ENCODE data around the gene DLK2.
"Not testable (repeated sequence)": the region's sequence is repeated elsewhere in the genome, so short reads cannot be mapped to it uniquely, and the experiment has no call there.

DLK2 gene

GRCh38 chr6:43416935-43417334 lies 38.4 kb downstream of the DLK2 start:
- H3K27me3 ChIP-seq (ENCODE audit: control insufficient read depth, insufficient read depth, low read length), result peaks cover 9% of the 10 kb centered on the region
- H3K4me1 ChIP-seq (ENCODE audit: control insufficient read depth, low read depth, low read length), result no peaks in the 10 kb centered on the region
- H3K4me3 ChIP-seq (ENCODE audit: low read length), result no peak overlapping the region
- no peak overlapping the region for H3K9ac ChIP-seq (ENCODE audit: low read length)
- no peak overlapping the region for H3K27ac ChIP-seq (ENCODE audit: low read length)
- H3K9me3 ChIP-seq (ENCODE audit: control insufficient read depth, low read depth, low read length), result no peaks in the 10 kb centered on the region
- H3K36me3 ChIP-seq (ENCODE audit: control insufficient read depth, low read depth, low read length), result no peaks in the 10 kb centered on the region

- not testable (repeated sequence) for H3K4me3 ChIP-seq (ENCODE audit: low read length); H3K36me3 ChIP-seq (ENCODE audit: control insufficient read depth, low read depth, low read length); H3K4me1 ChIP-seq (ENCODE audit: control insufficient read depth, low read depth, low read length); H3K27ac ChIP-seq (ENCODE audit: low read length); H3K27me3 ChIP-seq (ENCODE audit: control insufficient read depth, insufficient read depth, low read length); H3K9me3 ChIP-seq (ENCODE audit: control insufficient read depth, low read depth, low read length); H3K9ac ChIP-seq (ENCODE audit: low read length)
Observed at GRCh38 chr6:43415275-43415674, 40.1 kb downstream of the DLK2 start.

- Histone ChIP-seq H3K9me3 (ENCODE audit: control insufficient read depth, low read depth, low read length) (no peaks in the 10 kb centered on the region), H3K9ac (ENCODE audit: low read length) (no peak overlapping the region), H3K36me3 (ENCODE audit: control insufficient read depth, low read depth, low read length) (no peaks in the 10 kb centered on the region), H3K4me1 (ENCODE audit: control insufficient read depth, low read depth, low read length) (no peaks in the 10 kb centered on the region), H3K4me3 (ENCODE audit: low read length) (no peak overlapping the region), H3K27ac (ENCODE audit: low read length) (no peak overlapping the region), H3K27me3 (ENCODE audit: control insufficient read depth, insufficient read depth, low read length) (peaks cover 9% of the 10 kb centered on the region)
Observed at GRCh38 chr6:43413002-43413401, 42.3 kb downstream of the DLK2 start.

GRCh38 chr6:43412541-43412940 lies 42.8 kb downstream of the DLK2 start:
- no peaks in the 10 kb centered on the region for H3K9me3 ChIP-seq (ENCODE audit: control insufficient read depth, low read depth, low read length)
- H3K4me1 ChIP-seq (ENCODE audit: control insufficient read depth, low read depth, low read length), result no peaks in the 10 kb centered on the region
- no peak overlapping the region for H3K27ac ChIP-seq (ENCODE audit: low read length)
- no peaks in the 10 kb centered on the region for H3K36me3 ChIP-seq (ENCODE audit: control insufficient read depth, low read depth, low read length)
- H3K4me3 ChIP-seq (ENCODE audit: low read length), result no peak overlapping the region
- peaks cover 4% of the 10 kb centered on the region for H3K27me3 ChIP-seq (ENCODE audit: control insufficient read depth, insufficient read depth, low read length)
- H3K9ac ChIP-seq (ENCODE audit: low read length), result no peak overlapping the region

GRCh38 chr6:43410776-43411175 lies 44.6 kb downstream of the DLK2 start:
- not testable (repeated sequence) for H3K27me3 ChIP-seq (ENCODE audit: control insufficient read depth, insufficient read depth, low read length); H3K9me3 ChIP-seq (ENCODE audit: control insufficient read depth, low read depth, low read length); H3K9ac ChIP-seq (ENCODE audit: low read length); H3K4me3 ChIP-seq (ENCODE audit: low read length); H3K36me3 ChIP-seq (ENCODE audit: control insufficient read depth, low read depth, low read length); H3K27ac ChIP-seq (ENCODE audit: low read length); H3K4me1 ChIP-seq (ENCODE audit: control insufficient read depth, low read depth, low read length)

- Histone ChIP-seq H3K4me3 (ENCODE audit: low read length) (no peak overlapping the region), H3K36me3 (ENCODE audit: control insufficient read depth, low read depth, low read length) (no peaks in the 10 kb centered on the region), H3K27ac (ENCODE audit: low read length) (no peak overlapping the region), H3K9ac (ENCODE audit: low read length) (no peak overlapping the region), H3K27me3 (ENCODE audit: control insufficient read depth, insufficient read depth, low read length) (no peaks in the 10 kb centered on the region), H3K4me1 (ENCODE audit: control insufficient read depth, low read depth, low read length) (no peaks in the 10 kb centered on the region), H3K9me3 (ENCODE audit: control insufficient read depth, low read depth, low read length) (no peaks in the 10 kb centered on the region)
Observed at GRCh38 chr6:43408259-43408658, 47.1 kb downstream of the DLK2 start.

- no peaks in the 10 kb centered on the region for H3K36me3 ChIP-seq (ENCODE audit: control insufficient read depth, low read depth, low read length)
- H3K4me3 ChIP-seq (ENCODE audit: low read length), result no peak overlapping the region
- no peak overlapping the region for H3K27ac ChIP-seq (ENCODE audit: low read length)
- no peaks in the 10 kb centered on the region for H3K4me1 ChIP-seq (ENCODE audit: control insufficient read depth, low read depth, low read length)
- no peak overlapping the region for H3K9ac ChIP-seq (ENCODE audit: low read length)
- H3K9me3 ChIP-seq (ENCODE audit: control insufficient read depth, low read depth, low read length), result no peaks in the 10 kb centered on the region
- no peaks in the 10 kb centered on the region for H3K27me3 ChIP-seq (ENCODE audit: control insufficient read depth, insufficient read depth, low read length)
Observed at GRCh38 chr6:43407296-43407695, 48.1 kb downstream of the DLK2 start.

GRCh38 chr6:43405354-43405753 lies 50.0 kb downstream of the DLK2 start:
- Histone ChIP-seq H3K27ac (ENCODE audit: low read length) (no peak overlapping the region), H3K36me3 (ENCODE audit: control insufficient read depth, low read depth, low read length) (no peaks in the 10 kb centered on the region), H3K4me1 (ENCODE audit: control insufficient read depth, low read depth, low read length) (no peaks in the 10 kb centered on the region), H3K9ac (ENCODE audit: low read length) (no peak overlapping the region), H3K27me3 (ENCODE audit: control insufficient read depth, insufficient read depth, low read length) (no peaks in the 10 kb centered on the region), H3K4me3 (ENCODE audit: low read length) (no peak overlapping the region), H3K9me3 (ENCODE audit: control insufficient read depth, low read depth, low read length) (no peaks in the 10 kb centered on the region)

GRCh38 chr6:43402820-43403219 lies 52.5 kb downstream of the DLK2 start:
- no peak overlapping the region for H3K27ac ChIP-seq (ENCODE audit: low read length)
- no peaks in the 10 kb centered on the region for H3K4me1 ChIP-seq (ENCODE audit: control insufficient read depth, low read depth, low read length)
- no peaks in the 10 kb centered on the region for H3K9me3 ChIP-seq (ENCODE audit: control insufficient read depth, low read depth, low read length)
- H3K27me3 ChIP-seq (ENCODE audit: control insufficient read depth, insufficient read depth, low read length), result no peaks in the 10 kb centered on the region
- no peak overlapping the region for H3K9ac ChIP-seq (ENCODE audit: low read length)
- H3K36me3 ChIP-seq (ENCODE audit: control insufficient read depth, low read depth, low read length), result no peaks in the 10 kb centered on the region
- no peak overlapping the region for H3K4me3 ChIP-seq (ENCODE audit: low read length)

- H3K36me3 ChIP-seq (ENCODE audit: control insufficient read depth, low read depth, low read length), result no peaks in the 10 kb centered on the region
- no peak overlapping the region for H3K9ac ChIP-seq (ENCODE audit: low read length)
- no peaks in the 10 kb centered on the region for H3K4me1 ChIP-seq (ENCODE audit: control insufficient read depth, low read depth, low read length)
- H3K9me3 ChIP-seq (ENCODE audit: control insufficient read depth, low read depth, low read length), result no peaks in the 10 kb centered on the region
- H3K27me3 ChIP-seq (ENCODE audit: control insufficient read depth, insufficient read depth, low read length), result no peaks in the 10 kb centered on the region
- H3K4me3 ChIP-seq (ENCODE audit: low read length), result no peak overlapping the region
- H3K27ac ChIP-seq (ENCODE audit: low read length), result no peak overlapping the region
Observed at GRCh38 chr6:43401730-43402129, 53.6 kb downstream of the DLK2 start.

Data from iPS-18a (cell line).